MM.1S (cell line): ENCODE measurements around the gene ANKLE2.

Source experiments
- EZH2 ChIP-seq: fragments of 300-600 bp; sonication (generic); optimal IDR thresholded peaks from 2 replicates; pipeline ENCODE3; 2017; ENCODE audit warnings: low read depth, mild to moderate bottlenecking, antibody characterized with exemption, low read length, mixed read lengths
- TF ChIP-seq, protein P1 (sequence below): fragments of 300-600 bp; sonication (generic); IDR thresholded peaks from 2 replicates; pipeline ENCODE4 v1.5.1; 2016; ENCODE audit warnings: antibody characterized with exemption, low read length, mixed read lengths

DNA sequence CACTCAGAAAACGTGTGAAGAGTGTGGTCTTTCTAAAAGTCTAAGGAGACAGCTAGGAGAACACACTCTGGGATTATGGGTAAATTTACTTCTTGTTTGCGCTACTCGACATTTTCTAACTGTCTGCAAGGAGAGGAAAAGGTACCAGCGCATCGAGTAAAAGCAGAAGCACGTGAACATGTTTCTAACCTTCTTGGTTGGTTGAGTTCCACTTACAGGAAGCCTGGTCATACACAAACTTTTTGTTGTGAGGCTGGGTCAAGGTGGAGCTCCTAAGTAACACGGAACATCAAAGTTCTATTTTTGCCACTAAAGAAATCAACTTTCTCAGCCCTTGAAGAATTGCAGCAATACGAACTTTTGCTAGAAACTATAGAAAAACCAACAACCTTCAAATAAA lies 20.0 kb downstream of the ANKLE2 start:
- TF ChIP-seq, protein P1, sequence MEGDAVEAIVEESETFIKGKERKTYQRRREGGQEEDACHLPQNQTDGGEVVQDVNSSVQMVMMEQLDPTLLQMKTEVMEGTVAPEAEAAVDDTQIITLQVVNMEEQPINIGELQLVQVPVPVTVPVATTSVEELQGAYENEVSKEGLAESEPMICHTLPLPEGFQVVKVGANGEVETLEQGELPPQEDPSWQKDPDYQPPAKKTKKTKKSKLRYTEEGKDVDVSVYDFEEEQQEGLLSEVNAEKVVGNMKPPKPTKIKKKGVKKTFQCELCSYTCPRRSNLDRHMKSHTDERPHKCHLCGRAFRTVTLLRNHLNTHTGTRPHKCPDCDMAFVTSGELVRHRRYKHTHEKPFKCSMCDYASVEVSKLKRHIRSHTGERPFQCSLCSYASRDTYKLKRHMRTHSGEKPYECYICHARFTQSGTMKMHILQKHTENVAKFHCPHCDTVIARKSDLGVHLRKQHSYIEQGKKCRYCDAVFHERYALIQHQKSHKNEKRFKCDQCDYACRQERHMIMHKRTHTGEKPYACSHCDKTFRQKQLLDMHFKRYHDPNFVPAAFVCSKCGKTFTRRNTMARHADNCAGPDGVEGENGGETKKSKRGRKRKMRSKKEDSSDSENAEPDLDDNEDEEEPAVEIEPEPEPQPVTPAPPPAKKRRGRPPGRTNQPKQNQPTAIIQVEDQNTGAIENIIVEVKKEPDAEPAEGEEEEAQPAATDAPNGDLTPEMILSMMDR = no peak
- no peak for TF ChIP-seq EZH2
